DMS153 treated with DMSO at 0.1 percent for 48 hours (cell line): Measurements from ENCODE around the gene PPM1N.
"Not testable (repeated sequence)": the region's sequence is repeated elsewhere in the genome, so short reads cannot be mapped to it uniquely, and the experiment has no call there.

ENCODE experiments used
- DNase-seq: peaks from one replicate; lab custom pipeline; 2025; ENCODE audit not compliant: unreplicated experiment; lab: John Stamatoyannopoulos, UW

The PPM1N gene

DNA sequence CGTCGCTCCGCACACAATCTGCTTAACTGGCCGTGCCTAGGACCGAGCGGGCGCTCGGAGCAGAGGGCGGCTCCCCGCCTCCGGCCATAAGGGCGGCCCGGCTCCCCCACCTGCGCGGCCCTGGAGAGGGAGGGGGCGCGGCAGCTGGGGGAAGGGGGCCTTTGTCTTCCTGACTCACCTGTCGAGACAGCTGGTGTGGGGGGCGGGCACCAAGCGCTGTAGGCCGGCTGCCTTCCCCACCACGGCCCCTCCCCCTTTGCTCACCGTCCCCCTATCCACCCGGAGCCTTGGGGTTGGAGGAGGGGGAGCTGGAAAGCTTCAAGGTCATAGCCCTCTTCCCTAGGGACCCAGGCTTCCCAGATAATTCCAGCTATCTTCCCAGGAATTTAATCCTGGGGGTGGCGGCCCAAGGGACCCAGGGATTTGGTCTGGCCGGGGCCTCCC, 10.2 kb downstream of the PPM1N start:
- peak; percentile 9 for DNase-seq

DNA sequence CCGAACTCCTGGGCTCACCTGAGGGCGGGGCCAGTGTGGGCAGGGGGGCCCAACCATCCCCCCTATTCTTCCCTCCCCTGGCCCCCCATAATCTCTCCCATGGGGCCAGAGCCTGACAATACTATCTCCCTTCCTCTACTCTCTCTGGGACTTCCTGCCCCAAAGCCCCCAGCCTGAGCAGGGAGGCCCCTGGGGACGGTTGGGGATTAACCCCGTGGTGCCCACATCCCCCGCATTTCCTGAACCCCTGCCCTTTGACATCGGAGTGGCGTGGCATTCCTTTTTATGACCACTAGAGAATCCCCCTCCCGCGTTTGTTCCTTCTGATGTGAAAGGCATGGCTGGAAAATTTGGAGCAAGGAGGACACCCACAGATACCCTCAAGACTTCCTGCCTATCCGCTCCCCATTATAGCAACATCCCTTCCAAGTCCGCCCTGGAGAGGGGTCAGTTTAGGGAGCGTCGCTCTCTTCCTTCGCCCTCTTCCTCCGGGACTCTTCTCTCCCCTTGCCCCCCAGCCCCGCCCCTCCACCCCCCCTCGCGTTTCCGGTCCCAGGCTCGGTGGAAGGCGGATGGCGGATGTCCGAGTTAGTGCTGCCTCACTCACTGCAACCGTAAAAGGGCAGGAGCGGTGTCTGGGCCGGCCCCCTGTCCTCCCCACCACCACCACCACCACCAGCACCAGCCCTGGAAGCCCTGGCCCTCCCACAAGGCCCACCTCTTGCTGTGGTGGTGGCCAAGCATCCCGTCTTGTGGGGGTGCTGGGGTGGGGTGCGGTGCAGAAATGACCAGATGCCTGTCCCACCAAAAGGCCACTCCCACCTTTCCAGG, 10.8 kb downstream of the PPM1N start:
- DNase-seq: no peak

DNA sequence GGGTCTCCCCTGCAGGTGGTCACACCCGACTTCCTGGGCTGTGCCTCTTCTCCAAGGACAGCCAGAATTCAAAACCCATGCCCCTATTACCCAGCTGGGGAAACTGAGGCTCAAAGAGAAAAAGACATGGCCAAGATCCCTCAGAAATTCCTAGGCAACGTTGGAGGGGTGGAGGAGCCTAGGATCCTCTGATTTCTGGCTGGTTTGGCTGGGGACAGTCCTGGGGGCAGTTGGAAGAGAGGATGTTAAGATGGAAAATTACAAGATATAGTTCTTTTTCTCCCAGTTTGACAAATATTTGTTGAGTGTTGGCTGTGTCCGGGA, 11.4 kb downstream of the PPM1N start:
- DNase-seq: no peak

DNA sequence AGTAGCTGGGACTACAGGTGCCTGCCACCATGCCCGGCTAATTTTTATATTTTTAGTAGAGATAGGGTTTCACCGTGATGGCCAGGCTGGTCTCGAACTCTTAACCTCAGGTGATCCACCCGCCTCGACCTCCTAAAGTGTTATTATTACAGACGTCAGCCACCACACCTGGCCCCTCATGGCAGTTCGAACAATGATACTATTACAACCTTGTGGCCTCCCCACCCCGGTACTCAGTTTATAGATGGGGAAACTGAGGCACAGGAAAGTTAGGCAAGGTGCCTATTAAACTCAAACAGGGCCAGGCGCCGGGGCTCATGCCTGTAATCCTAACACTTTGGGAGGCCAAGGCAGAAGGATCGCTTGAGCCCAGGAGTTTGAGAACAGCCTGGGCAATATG, 12.1 kb downstream of the PPM1N start:
- not testable (repeated sequence) for DNase-seq

DNA sequence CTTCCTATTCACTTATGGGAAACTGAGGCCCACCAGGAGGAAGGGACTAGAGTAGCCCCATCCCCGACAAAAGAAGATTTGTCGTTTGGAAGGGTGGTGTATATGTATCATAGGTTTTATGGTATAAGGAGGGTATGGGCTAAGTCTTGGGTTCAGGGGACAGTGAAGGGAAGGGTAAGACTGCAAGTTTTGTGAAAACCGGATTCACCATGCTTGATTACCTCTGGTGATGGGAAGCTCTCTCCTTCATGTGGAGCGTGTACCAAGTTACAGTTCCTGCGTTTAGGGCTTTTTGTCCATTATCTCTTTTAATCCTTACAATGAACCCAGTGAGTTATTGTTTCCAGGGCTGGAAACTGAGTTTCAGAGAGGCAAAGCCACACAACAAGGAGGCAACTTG, 12.8 kb downstream of the PPM1N start:
- no peak for DNase-seq

DNA sequence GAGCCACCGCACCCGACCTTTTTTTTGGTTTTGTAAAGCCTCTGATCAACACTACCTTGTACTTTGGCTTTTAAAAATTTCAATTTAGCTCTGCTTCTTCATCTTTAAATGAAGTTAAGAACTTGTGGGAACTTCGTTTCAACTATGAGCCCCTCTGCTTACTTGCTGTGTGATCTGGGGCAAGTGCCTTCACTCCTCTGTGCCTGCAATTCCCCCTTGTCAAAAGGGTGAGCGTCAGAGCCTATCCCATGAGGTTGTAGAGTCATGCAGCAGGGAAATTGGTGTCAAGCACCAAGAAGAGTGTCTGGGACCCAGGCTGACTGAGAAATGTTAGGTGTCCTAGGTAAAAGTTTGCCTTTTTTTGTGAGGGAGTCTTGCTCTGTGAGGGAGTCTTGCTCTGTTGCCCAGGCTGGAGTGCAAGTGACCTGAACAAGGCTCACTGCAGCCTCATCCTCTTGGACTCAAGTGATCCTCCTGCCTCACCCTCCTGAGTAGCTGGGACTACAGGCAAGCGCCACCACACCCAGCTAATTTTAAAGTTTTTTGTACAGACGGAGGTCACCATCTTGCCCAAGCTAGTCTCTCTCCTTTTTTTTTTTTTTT, 14.7 kb downstream of the PPM1N start:
- no peak for DNase-seq

DNA sequence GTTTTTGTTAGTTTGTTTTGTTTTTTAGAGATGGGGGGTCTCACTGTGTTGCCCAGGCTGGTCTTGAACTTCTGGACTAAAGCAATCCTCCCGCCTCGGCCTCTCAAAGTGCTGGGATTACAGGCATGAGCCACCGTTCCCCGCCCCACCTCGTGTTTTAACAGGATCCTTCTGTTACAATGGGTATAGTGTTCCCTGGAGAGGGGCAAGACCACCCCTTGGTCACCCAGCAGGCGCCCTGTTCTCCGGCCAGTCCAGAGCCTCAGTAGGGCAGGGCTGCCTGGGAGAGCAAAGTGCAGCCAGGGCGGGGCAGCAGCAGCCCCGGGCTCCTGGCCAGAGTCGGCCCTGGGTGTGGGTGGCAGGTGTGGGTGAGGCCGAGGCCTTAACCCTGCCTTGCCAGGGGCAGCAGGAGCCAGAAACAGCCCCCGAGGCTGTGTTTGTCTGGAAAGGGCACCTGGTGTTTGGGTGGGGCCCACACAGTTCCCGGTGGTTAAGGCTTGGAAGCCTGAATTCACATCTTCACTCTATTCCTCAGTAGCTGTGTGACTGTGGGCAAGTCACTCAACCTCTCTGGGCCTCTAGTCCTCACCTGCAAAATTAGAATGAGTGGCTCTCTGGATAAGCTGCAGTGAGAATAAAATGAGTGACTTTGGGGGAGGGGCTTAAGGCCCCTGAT, 16.3 kb downstream of the PPM1N start:
- no peak for DNase-seq

DNA sequence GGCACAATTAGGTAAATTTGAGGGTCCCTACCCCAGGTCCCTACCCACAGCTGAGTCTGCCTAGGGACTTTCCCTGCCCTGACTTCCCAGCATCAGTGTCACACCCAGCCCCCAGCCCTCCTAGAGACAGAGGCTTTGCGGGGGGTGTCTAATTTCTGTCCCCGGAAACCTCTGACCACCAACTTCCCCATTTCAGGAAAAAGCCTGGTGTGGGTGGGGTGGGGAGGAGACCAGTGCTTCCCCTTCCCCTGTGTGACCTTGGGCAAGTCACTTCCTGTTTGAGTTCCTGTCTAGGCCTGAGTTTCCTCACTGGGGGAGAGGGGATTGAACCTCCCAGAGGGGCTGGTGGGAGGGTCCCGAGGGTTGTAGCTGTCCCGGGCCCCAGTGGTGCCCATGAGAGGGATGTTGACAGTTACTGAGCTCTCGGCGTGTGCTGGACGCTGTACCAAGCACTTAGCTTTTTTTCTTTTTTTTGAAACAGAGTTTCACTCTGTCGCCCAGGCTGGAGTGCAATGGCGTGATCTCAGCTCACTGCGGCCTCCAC, 16.9 kb downstream of the PPM1N start:
- no peak for DNase-seq

DNA sequence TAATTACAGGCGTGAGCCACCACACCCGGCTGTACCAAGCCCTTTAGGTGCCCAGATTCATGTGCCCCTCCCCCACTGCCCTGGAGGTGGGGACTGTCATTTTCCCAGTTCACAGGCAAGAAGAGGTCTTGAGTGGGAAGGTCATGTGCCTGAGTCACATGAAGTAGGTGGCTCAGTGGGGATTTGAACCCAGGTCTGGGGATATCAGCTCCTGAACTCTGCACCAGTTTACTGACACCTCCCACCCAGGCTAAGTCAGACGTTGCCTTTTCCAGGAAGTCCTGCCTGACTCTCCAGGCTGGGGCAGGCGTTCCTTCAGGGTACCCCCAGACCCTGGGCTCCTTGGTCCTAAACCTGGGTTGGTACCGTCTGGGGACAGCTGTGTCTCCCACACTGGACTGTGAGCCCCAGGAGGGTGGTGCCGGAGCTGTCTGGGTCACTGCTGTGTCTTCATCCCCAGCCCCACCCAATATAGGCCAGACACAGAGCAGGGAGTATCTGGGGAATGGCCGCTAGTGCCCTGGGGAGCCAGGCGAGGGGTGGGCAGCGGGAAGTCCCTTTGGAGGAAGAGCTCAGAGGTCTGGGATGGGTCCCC, 17.7 kb downstream of the PPM1N start:
- DNase-seq: no peak

DNA sequence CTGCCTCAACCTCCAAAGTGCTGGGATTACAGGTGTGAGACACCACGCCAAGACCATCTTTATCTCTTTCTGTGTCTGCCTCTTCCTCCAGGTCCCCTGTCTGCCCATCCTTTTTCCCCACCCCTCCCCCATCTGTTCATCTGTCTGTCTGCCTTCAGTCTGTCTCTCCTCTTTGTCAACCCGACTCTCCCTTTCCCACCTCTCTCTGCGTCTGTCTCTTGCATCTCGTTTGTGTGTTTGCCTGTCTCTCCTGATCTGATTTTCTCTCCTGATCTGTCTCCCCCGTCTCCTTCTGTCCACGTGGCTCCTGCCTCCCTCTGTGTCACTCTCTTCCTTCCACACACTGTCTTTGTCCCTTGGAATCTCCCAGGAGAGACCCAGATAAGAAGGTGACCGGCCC, 19.0 kb downstream of the PPM1N start:
- DNase-seq: no peak

DNA sequence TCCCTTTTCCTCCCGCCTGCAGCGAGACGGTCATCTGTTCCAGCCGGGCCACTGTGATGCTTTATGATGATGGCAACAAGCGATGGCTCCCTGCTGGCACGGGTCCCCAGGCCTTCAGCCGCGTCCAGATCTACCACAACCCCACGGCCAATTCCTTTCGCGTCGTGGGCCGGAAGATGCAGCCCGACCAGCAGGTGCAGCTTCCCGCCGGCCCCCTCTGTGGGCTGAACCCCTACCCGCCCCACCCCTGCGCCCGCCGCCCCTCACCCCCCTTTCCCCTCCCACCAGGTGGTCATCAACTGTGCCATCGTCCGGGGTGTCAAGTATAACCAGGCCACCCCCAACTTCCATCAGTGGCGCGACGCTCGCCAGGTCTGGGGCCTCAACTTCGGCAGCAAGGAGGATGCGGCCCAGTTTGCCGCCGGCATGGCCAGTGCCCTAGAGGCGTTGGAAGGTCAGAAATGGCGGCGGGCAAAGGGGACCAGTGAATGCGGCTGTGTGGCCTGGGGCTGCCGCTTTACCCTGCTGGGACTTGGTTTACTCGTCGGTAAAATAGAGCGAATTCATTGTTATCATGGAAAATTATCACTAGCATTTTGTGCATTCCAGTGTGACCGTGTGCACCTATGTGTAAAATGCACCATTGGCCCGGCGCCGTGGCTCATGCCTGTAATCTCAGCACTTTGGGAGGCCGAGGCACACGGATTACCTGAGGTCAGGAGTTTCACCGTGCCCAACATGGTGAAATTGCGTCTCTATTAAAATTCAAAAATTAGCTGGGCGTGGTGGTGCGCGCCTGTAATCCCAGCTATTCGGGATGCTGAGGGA, 19.6 kb downstream of the PPM1N start:
- DNase-seq: no peak

DNA sequence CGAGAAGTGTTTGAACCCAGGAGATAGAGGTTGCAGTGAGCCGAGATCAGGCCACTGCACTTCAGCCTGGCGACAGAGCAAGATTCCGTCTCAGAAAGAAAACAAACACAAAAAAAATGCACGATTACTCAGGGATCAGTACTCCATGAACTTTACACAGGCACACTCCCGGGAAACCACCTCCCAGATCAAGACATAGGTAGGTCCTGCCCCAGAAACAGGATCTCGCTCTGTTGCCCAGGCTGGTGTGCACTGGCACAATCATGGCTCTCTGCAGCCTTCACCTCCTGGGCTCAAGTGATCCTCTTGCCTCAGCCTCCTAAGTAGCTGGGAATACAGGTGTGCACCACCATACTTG, 20.2 kb downstream of the PPM1N start:
- no peak for DNase-seq

DNA sequence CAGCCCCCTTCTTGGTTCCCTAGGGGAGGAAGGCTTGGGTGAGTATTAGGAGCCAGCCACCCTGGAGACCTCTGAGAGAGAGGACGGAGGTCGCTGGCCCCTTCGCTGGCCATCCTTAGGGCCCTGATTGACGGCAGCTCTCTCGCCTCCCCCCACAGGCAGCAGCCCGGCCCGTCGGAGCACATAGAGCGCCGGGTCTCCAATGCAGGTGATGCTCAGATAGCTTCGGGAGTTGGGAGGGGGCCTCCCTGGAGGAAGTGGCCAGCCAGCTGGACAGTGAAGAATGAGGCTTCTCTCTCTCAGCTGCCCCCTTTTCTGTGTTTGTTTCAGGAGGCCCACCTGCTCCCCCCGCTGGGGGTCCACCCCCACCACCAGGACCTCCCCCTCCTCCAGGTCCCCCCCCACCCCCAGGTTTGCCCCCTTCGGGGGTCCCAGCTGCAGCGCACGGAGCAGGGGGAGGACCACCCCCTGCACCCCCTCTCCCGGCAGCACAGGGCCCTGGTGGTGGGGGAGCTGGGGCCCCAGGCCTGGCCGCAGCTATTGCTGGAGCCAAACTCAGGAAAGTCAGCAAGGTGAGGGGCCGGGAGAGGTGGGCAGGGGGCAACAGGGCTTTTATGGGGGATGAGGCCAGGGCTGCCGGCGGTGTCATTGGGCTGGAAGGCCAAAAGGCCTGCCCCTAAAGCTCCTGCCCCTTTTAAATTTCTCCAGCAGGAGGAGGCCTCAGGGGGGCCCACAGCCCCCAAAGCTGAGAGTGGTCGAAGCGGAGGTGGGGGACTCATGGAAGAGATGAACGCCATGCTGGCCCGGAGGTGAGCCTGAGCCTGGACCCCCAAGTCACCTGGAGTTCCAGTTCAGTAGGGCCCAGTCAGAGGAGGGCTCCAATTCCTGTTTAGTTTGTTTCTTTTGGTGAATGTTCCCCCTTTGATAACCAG, 24.0 kb downstream of the PPM1N start:
- no peak for DNase-seq

DNA sequence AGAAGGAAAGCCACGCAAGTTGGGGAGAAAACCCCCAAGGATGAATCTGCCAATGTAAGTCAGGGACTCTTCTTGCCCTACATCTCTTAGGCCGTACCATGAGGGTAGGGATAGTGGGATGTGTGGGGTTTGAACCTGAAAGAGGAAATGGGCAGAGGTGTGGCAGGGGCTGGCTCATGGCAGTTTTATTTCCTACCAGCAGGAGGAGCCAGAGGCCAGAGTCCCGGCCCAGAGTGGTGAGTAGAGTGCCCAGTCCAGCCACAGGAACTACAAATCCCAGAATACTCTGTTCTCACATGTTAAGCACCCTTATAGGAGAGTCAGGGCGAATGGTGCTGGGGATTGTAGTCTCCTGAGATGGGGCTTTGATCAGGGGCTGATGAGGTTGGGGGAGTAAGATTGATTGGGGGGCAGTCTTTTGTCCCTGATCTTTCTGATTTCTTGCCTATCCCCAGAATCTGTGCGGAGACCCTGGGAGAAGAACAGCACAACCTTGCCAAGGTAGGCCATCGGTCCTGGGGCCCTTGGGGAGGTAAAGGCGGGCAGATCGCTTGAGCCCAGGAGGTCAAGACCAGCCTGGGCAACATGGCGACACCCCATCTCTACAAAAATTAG, 25.5 kb downstream of the PPM1N start:
- DNase-seq: peak; percentile 78

DNA sequence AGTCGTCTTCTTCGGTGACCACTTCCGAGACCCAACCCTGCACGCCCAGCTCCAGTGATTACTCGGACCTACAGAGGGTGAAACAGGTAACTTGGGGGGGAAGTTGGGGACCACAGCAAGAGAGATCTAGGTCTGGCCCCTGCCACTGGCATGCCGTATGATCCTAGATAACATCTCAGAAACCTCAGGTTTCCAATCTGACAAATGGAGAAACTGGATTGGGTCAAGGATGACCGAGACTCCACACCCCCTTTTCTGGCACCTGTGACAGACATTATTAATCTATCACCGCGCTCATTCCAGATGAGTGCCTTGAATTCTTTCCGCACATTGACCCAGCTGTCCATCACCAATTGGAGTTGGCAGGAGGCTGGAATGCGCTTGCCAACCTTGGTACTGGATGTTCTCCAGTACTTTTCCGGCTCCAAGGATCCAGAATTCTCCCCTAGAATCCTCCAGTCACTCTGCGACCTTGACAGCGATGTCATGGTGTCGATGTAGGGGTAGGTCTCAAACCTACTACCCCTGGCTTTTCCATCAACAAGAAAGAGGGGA, 26.4 kb downstream of the PPM1N start:
- DNase-seq: no peak

DNA sequence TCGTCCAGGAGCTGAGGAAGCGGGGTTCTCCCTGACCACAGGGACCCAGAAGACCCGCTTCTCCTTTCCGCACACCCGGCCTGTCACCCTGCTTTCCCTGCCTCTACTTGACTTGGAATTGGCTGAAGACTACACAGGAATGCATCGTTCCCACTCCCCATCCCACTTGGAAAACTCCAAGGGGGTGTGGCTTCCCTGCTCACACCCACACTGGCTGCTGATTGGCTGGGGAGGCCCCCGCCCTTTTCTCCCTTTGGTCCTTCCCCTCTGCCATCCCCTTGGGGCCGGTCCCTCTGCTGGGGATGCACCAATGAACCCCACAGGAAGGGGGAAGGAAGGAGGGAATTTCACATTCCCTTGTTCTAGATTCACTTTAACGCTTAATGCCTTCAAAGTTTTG, 27.9 kb downstream of the PPM1N start:
- DNase-seq: no peak

DNA sequence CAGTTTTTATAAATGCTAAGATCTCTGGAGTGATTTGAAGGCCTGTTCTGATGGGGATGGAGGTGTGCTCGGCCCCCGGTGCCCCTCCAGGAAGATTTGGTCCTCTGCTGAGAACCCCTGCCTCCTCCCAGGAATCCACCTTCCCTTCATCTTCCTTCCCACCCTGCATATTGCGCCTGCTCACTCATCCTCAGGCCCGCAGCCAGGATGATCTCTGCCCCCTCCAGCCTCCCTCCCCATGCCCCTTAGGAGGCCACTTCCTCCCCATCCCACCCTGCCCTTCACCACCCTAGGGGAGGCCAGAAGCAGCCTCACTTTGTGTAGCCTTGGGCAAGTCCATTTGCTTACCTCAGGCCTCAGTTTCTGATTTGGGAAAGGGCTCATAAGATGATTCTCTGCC, 28.7 kb downstream of the PPM1N start:
- no peak for DNase-seq

DNA sequence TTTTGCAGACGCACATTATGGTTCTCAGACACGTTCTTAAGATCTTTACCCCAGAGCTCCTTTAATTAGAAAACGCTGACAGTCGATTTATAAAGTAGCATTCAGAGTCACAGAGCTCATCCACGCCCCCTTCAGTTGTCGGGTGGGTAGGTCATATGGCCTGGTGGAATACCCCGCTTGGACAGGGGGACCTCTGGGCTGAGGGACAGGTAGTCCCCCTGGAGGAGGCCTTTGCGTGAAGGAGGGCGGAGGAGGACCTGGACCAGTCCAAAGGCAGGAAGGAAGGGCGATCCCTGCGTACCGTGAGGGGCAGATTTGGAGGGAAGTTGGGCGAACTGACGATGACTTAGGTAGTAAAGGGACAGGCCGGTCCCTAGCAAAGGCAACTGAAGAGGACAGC, 29.5 kb downstream of the PPM1N start:
- DNase-seq: no peak

DNA sequence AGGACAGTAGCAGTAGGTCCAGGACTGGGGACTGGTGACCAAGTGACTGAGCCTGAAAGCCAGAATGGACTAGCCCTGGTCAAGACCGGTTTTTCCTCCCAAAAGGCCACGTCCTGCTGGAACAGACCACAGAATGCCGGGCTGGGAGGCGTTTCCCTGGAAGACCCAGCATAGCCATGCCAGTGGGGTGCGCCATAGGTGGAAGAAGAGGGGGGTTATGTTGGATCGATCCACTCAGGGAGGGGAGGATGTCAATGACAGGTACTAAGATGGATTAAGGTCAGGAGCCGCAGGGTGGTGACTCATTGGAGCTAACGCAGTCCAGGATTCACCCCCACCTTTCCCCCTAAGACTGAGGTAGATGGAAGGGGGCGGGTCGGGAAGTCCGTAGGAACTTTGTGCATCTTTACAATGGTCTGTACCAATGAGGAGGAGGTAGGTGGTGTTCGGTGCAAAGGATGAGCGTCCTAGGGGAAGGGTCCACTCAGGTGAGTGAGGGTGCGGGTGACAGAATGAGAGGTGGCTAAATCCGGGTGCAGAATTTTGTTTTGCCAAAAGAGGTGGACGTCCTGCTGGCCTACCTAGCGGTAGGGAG, 30.0 kb downstream of the PPM1N start:
- DNase-seq: no peak
